GM21786 (cell line): ENCODE results near the gene IL10RB.
"Not testable (repeated sequence)": the region's sequence is repeated elsewhere in the genome, so short reads cannot be mapped to it uniquely, and the experiment has no call there.

Experiments used
- ATAC-seq: cut with Tn5 transposase; IDR thresholded peaks from one replicate; pipeline ENCODE4 v1.9.1; 2021; ENCODE audit not compliant: unreplicated experiment

Gene IL10RB

GRCh38 chr21:33266050-33266788, at the start of gene IL10RB:
Gene IL10RB, plus strand, starts transcription at chr21:33266367. Its CDS starts 99 bp downstream, at chr21:33266466.
- ATAC-seq: no peak

DNA sequence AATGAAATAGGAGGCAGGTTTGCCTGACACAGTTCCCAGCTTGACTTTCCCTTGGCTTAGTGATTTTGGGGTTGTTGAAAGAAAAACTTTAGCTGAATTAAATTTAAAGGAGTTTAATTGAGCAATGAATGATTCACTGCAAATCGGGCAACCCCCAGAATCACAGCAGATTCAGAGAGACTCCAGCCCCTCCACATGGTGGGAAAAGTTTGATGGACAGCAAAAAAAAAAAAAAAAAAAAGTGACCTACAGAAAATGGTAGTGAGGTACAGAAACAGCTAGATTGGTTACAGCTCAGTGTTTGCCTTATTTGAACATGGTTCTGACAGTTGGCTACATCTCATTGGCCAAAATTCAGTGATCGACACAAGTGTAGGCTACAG, 49.0 kb upstream of the IL10RB start:
- no peak for ATAC-seq

DNA sequence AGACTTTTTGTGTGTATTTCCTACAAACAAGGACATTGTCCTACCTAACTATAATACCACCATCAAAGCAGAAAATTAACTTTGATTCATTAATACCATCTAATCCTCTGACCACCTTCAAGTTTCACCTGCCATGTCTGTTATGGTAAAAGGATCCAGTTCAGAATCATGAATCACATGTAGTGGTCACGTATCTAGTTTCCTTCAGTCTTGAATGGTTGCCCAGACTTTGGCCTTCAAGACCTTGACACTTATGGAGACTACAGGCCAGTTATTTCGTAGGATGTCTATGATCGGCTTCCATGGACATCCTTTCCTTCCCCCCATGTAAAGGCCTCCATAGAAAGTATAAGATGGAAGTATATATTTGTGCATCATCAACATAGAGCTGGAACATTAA, 46.9 kb upstream of the IL10RB start:
- no peak for ATAC-seq

- ATAC-seq: no peak
Measured at GRCh38 chr21:33219954-33220353, 46.2 kb upstream of the IL10RB start.

DNA sequence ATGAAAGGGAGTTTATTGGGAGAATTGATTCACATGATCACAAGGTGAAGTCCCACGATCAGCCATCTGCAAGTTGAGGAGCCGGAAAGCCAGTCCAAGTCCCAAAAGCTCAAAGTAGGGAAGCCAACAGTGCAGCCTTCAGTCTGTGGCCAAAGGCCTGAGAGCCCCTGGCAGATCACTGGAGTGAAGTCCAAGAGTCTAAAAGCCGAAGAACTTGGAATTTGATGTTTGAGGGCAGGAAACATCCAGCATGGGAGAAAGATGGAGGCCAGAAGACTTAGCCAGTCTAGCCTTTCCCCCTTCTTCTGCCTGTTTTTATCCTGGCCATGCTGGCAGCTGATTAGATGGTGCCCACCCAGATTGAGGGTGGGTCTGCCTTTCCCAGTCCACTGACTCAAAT, 40.8 kb upstream of the IL10RB start:
- ATAC-seq: not testable (repeated sequence)

DNA sequence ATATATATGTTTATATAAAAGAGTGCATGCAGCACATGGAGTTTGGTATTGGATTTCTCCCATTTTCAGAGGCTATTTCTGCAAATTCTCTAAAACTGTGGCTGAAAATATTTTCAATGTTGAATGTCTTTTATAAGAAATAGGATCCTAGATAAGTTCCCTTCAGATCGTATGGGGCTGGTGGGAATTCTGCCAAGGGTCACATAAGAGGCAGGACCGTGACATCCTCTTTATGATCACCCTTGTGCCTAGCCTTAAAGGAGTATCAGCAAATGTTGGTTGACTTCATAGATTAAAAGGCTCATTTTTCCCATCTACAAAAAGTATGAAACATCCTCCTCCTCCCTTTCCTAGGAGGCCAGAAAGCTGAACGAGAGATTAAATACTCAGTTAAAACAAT, 37.7 kb upstream of the IL10RB start:
- ATAC-seq: no peak

DNA sequence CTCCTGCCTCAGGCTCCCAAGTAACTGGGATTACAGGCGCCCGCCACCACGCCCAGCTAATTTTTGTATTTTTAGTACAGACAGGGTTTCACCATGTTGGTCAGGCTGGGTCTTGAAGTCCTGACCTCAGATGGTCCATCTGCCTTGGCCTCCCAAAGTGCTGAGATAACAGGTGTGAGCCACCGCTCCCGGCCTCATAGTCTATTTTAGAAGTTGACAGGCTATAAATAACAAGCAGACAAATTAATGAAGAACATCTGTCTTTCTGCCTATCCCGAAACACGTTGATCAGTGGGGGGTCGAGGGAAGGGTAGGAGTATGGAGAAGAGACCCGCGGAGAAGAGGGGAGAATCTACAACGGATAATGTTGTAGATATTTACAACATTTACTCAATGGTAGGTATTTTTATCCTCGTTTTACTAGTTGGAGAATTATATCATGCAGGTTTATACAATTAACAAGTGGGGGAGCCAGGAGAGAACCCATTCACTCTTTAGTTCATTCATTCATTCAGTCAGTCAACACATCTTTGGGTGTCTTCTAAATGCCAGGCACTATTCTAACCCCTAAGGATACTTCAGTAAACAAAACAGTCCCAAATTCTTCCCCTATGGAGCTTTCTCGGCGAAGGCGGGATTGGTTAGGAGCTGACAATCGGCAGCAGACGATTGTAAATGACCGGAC, 36.9 kb upstream of the IL10RB start:
- no peak for ATAC-seq

GRCh38 chr21:33229784-33230544, 36.2 kb upstream of the IL10RB start, which contains the start of gene IFNAR2:
Gene IFNAR2, plus strand, starts transcription at chr21:33229938. Its CDS starts 11,985 bp downstream, at chr21:33241923.
- peak; percentile 52 for ATAC-seq

DNA sequence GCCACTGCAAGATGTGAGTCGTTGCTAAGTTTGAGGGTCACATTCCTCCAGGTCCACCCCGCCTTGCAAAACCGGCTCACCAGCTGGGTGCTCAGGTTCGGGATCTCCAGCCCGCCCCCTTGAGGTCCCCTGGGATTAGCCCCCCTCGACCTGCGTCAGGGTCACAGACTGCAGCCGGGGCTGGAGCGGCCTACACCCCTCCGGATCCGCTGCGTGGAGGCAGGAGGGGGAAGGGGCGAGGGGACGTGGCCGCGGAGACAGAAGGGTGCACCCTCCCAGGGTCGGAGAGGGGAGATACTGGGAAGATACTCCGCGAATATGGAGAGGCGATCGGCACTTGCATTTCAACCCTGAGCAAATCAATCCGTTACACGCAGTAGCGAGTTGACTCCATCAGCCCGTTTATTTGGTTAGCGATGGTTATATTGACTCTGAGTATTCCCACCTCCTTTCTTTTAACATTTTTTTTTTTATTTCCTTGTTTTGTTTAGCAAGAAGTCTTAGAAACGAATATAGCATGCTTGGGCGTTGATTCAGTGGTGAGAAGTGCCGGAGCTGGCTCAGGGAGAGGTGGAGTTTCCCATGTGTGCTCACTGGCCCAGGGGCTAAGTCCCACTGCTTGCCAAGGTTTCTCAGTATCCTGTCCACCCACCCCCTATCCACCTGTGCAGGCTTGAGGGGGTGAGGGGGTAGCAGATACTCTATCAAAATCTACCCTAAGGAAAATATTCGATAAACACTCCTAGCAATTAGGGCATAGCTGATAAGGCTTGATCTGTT, 35.4 kb upstream of the IL10RB start:
- peak; percentile 29 for ATAC-seq

DNA sequence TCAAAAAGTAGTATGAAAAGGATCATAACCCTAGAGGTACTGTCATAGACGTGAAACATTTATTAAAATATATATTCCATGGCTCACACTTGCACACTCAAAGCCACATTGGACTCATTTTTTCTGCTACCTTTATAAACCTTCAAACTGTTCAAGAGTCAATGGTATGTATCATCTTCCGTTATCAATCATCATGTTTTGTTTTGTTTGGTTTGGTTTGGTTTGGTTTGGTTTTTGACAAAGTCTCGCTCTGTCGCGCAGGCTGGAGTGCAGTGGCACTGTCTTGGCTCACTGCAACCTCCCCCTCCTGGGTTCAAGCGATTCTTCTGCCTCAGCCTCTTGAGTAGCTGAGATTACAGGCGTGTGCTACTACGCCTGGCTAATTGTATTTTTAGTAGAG, 34.6 kb upstream of the IL10RB start:
- no peak for ATAC-seq

GRCh38 chr21:33232291-33233034, 33.7 kb upstream of the IL10RB start:
- no peak for ATAC-seq

- no peak for ATAC-seq
Measured at GRCh38 chr21:33234635-33235520, 31.3 kb upstream of the IL10RB start.

DNA sequence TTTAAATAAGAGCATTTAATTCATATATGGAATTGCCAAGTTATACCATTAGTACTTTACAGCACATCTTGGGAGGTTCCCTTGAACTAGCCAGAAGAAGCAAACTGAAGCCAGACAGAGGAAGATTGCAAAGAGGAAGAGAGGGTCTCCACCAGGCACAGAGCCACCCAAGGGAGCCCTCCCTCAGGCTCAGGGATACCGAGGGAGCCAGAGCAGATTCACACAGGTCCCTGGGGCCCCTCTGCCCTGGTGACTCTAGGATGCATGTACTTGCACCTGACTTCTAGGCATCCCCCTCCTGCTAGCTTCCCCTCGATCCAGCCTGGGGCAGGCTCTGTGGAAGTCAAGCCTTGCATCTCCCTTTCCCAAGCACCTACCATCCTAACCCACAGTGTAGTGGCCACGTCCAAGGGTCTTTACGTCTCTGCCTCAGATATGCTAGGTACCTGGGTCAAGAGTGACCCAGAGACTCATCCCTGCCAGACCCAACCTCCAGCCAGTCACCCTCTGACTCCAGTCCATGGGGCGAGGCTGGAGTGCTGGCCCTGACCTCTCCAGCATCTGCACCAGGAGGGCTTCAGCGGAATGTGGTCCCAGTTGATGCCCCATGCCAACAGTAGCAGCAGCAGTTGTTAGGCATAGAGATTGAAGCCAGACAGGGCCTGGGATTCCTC, 30.0 kb upstream of the IL10RB start:
- no peak for ATAC-seq

GRCh38 chr21:33236766-33237165, 29.4 kb upstream of the IL10RB start:
- no peak for ATAC-seq

DNA sequence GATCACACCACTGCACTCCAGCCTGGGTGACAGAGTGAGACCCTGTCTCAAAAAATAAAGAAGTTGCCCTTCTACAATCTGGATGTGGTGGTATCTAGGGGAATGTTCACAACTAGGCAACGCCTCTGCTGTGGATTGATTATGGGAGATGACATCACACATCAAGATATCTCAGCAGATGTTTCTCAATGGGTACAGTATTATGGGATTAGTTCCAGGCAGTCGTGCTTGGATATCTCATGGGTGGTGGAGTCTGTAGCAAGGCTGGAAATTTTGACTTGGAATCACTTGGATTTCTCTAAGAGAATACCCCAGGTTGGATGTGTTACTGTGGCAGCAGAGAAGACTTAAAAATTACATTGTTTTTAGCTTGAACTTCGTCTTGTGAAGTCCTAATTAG, 28.7 kb upstream of the IL10RB start:
- no peak for ATAC-seq

DNA sequence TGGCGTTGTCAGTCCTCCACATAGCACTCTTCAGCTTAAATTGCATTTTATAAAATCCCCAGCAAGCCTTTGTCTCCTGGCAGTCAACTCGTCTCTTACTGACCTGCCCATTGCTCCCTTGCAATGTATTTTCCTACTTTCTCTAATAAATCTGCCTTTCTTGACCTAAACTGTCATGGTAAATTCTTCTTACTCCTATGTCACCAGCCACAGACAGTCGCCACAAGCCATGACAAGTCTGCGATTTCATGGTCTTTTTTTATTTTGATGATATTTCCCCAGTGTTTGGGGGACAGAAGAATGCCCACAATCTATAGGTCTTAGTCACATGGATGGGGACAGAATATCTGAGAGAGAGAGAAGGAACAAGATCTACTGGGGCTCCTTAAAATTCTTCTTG, 28.0 kb upstream of the IL10RB start:
- ATAC-seq: peak; percentile 19

GRCh38 chr21:33238565-33239255, 27.5 kb upstream of the IL10RB start:
- ATAC-seq: peak; percentile 78

DNA sequence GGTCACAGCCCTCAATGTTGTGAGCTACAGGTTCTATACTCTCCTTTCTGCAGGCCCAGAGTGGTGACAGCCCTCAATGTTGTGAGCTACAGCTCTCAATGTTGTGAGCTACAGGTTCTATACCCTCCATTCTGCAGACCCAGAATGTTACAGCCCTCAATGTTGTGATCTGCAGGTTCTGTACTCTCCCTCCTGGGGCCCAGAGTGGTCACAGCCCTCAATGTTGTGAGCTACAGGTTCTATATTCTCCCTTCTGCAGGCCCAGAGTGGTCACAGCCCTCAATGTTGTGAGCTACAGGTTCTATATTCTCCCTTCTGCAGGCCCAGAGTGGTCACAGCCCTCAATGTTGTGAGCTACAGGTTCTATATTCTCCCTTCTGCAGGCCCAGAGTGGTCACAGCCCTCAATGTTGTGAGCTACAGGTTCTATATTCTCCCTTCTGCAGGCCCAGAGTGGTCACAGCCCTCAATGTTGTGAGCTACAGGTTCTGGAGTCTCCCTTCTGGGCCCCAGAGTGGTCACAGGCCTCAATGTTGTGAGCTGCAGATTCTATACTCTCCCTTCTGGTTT, 26.5 kb upstream of the IL10RB start:
- not testable (repeated sequence) for ATAC-seq
